ENCODE measurements around the gene ABTB2.
A peak's percentile ranks its signal among the peaks of the same experiment; 100 is the strongest.
"Not testable (repeated sequence)": the region's sequence is repeated elsewhere in the genome, so short reads cannot be mapped to it uniquely, and the experiment has no call there.

The ABTB2 gene

DNA sequence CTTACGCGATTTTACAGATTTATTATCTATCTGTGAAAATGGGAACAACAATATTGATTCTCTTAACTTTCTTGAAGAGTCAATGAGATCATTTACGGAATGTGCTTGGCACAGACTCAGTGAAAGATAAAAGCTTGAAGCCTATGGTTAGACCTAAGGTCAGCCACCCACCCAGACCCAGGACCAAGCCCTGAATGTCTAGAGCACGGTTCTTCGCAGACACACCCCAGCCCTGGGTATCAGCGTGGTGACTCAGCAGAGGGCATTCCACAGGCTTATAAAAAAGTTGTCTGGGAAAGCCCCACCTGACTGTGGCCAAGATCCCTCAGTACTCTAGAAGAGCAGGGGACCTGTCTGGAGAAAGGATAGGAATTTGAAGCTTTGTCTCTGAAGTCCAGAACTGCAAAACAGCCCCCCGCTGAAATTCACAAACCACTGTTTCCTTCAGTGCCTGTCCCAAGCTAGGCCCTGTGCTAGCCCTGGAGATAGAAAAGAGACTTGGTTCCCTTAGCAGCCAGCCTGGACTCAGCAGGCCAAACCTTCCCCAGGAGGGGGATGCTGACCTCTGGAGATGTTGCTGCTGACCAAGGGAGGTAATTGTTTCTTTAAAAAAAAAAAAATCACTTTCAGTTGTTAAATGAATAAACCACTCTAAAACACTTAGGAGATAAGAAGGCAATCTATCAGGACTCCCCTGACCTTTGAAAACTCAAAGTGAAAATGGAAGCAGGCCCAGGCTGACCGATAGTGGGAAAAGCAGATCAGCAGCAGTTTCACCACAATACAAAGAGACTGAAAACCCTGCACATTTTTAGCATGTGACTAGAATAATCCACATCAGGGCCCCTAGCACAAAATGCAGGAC is 114.0 kb downstream of the ABTB2 start:
- FAIRE-seq (peak; percentile 88), DNase-seq (ENCODE audit: low spot score) (peak; percentile 91)

DNA sequence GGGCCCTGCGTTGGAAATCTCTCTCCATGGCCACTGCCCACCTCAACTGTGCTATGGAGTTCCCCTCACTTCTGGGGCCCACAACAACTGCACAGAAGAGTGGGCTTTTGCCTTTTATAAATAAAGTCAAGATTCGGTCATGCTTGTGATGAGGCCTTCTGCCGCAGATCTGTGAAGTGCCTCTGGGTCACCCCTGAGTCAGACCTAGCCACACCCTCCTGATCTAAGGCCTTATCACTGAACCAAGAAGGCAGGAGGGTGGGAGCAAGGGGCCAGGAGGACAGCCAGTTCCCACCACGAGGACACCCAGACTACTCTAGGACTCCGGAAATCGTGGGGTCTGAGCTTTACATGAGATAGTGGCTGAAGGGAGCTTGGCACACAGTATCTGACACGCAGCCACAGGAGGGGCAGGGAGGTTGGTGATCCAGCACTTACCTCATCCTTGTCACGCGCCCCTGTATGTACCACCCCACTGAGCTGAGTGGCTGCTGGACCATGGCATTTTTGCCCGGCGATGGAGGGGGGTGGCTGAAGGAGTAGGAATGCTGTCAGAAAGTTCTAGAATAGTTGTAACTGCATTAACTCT is 115.7 kb downstream of the ABTB2 start:
- FAIRE-seq (peak; percentile 88), DNase-seq (ENCODE audit: low spot score) (peak; percentile 97)

DNA sequence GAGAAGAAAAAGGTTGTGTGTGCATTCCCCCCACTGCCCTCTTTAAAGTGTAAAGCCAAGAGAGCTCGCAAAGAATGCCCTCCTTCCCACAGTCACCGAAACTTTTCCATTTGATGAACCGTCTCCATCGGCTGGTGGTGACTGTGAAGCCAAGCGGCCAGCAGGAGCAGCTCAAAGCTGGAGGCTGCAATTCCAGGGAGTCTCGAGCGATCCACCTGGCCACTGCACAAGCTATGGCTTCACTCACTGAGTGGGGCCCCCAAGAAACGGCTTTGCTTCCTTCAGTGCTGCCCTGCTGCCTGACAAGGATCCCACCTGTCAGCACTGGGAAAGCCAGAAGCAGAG is 117.7 kb downstream of the ABTB2 start:
- no peak for FAIRE-seq
- DNase-seq (ENCODE audit: low spot score): no peak

DNA sequence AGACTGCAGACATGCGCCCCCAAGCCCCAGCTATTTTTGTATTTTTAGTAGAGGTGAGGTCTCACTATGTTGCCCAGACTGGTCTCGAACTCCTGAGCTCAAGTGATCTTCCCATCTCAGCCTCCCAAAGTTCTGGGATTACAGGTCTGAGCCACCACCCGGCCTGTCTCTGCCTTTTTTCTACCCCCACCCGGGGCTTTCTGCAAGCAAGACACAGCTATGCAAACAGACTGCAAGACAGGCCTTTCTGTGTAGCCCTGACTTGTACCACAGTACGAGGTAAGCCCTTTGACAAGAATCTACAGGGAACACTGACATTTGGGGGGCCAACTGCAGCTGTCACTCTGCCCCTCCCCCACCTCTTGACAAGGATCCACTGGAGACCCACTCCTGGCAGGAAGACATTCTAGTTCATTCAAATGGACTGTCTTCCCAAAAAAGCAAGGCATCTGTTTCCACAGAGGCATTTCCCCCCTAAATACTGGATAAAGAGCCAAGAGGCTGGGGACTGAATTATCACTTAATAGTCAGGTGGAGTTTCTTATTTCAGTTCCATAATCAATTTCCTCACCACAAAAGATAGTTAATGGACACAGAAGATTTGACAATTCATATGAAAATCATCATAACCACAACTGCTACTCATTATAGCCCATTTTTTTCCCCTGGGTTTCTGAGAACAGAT is 118.2 kb downstream of the ABTB2 start:
- no peak for DNase-seq (ENCODE audit: low spot score)
- no peak for FAIRE-seq

DNA sequence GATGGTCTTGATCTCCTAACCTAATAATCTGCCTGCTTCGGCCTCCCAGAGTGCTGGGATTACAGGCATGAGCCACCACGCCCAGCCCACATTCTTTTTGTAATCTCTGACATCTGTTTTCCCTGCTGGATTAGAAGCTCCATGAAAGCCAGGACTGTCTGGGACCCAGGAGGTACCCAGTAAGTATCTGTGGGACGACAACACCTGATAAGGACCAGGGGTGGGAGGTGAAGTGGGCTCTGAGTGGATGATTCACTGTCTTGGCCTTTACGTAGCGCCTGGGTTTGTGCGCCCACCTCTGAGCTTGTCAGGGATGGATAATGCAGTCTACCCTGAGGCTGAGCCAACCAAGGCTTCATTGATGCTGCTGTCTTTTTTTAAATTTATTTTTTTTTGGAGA is 118.8 kb downstream of the ABTB2 start:
- DNase-seq (ENCODE audit: low spot score) (peak; percentile 32), FAIRE-seq (no peak)

DNA sequence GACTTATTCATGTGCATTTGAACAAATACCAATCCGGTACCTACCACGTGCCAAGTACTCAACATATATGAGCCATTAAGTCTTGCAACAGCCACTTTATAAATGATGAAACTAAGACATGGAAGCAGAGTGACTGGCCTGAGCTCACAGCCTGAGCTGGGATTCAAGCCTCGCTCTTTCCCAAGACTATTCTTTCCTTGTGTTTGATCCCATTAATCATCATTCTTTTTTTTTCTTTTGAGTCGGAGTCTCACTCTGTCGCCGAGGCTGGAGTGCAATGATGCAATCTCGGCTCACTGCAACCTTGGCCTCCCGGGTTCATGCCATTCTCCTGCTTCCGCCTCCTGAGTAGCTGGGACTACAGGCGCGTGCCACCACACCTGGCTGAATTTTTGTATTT is 119.3 kb downstream of the ABTB2 start:
- FAIRE-seq (no peak), DNase-seq (ENCODE audit: low spot score) (peak; percentile 46)

DNA sequence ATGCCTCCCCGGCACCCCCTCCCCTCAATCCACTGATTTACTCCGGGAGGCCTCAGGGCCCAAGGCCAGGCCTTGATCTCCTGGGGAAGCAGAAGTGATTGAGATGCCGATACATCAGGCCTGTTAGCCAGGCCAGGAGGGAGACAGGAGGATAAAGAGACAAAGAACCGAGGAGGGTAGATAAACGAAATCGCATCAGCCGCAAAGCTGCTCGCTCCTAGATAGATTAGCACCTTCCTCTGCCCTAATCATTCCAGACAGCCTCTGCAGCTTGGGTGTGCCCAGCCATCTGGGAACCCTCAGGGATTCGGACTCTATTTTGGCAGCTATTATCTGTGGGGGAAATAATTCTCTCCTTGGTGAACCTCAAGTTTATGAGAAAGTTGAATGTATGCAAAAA is 121.2 kb downstream of the ABTB2 start:
- FAIRE-seq: no peak
- no peak for DNase-seq (ENCODE audit: low spot score)

DNA sequence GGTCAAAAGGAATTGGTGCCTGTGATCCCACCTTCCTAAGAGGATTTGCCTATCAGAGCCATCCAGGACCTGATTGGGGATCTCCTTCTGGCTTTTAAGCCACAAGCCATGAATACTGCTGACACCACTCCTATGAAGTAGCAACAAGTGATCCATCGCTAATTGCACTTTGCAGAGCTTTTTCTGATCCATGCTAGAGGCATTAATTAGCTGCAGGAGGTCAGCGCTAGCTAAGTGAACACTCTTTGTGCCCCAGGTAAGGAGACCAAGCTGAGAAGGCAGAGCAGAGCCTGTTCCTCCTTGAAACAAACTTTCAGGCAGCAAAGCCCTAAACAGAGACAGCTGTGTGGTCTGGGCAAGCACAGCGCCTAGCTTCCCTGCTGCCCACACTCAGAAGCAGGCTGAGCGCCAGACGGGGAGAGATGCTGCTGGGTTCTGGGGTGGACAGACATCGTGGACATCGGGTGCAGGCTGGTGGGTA is 122.2 kb downstream of the ABTB2 start:
- FAIRE-seq (no peak), DNase-seq (ENCODE audit: low spot score) (no peak)

DNA sequence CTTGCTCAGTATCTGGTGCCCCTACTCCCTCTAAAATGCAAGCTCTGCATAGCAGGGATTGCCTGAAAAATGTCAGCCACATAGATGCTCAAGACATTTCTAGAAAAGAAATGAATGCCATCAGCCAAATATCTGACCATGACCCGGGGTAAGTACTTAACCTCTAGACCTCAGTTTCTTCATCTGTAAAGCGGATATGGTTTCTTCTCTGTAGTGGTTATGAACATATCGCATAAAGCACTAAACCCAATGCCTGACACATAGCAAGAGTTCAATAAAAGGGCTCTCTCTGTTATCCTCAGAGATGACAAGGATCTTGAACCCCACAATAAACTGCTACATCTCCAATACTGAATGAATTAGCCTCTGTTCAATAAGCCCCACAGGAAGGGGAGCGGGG is 122.6 kb downstream of the ABTB2 start:
- DNase-seq (ENCODE audit: low spot score): no peak
- FAIRE-seq: no peak

DNA sequence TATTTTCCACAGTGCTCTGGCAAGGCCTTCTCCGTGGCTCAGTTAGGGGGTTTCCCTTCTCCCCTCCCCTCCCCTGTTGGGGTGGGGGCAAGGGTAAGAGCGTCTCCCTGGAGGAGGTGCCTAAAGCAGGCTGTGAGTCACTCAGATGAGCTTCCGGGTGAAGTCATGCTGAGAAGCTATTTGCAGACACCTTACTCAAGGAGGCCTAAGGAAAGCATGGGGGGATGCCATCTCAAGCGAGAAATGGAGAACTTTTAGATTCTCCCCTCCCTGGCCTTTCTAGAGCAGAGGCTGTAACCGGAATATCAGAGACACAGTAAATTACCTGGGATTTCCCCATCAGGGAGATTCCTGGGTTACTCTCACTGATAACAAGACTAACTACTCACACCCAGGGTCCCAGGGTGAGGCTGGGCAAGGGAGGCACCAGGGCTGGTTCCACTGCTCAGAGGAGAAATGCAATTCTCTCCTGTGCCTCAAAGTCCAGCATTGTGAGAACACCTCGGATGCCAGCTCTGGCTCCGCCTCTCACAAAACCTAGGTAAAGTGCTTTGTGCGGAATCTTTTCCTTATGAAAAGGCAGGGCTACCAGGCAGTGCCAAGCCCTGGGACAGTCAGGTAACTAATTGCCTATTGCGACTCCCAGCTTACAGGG is 123.6 kb downstream of the ABTB2 start:
- DNase-seq (ENCODE audit: low spot score) (peak; percentile 85), FAIRE-seq (peak; percentile 65)

DNA sequence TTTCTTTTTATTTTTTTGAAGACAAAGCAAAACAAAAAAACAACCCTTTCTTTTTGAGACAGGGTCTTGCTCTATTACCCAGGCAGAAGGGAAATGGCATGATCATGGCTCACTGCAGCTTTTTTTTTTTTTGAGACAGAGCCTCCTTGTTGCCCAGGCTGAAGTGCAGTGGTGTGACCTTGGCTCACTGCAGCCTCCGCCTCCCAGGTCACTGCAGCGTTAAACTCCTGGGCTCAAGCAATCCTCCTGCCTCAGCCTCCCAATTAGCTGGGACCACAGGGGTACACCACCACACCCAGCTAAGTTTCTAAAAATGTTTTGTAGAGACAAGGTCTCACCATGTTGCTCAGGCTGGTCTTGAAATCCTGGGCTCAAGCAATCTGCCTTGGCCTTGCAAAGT is 124.6 kb downstream of the ABTB2 start:
- FAIRE-seq (no peak), DNase-seq (ENCODE audit: low spot score) (no peak)

DNA sequence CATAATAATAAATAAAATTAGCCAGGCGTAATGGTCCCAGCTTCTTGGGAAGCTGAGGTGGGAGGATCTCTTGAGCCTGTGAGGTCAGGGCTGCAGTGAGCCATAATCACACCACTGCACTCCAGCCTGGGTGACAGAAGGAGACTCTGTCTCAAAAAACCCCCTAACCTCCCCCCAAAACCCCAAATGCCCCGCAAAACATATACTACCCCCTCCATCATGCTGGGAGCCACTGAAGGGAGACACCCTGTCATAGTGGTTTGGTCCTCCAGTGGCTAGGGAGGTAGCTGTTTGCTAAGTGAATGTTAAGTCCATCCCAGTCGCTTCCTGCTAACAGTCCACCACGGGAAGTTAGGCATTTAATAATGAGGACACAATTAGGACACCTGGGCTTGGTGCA is 125.0 kb downstream of the ABTB2 start:
- DNase-seq (ENCODE audit: low spot score): no peak
- no peak for FAIRE-seq

DNA sequence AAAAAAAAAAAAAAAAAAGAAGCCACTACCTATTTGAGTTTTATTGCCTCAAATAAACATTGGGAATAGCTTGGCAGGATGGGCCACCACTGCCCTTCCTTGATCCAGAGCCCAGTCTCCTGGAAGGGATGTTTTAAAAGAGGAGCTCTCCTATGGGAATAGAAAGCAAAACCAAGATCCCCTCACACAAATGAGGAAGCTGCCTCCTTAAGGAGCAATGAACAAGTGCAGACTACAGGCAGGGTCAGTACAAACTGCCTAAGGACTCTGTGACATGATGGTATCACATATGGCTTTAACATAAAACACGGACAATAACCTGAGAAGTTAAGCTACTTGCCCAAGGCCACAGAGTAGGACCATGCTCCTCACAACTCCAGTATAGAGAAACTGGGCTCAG is 131.6 kb downstream of the ABTB2 start:
- no peak for DNase-seq (ENCODE audit: low spot score)
- no peak for FAIRE-seq

DNA sequence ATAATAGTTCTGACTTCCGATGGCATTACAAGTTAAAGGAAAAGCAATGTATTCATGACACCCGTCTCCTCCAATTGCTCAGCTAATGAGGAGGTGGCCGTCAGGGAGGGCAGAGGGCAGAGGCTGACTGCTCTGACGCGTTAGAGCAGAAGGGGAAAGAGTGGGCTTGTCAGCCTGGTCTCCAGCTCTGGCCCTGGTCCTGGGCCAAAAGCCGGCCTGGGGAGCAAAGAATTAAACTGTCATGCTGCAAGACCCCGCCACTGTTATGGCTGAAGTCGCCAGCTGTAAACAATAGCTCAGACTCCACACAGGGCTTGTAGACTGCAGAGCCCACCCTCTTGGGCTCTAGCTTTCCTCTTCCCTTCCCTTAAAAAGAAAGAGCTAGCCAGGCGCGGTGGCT is 132.7 kb downstream of the ABTB2 start:
- FAIRE-seq: no peak

DNA sequence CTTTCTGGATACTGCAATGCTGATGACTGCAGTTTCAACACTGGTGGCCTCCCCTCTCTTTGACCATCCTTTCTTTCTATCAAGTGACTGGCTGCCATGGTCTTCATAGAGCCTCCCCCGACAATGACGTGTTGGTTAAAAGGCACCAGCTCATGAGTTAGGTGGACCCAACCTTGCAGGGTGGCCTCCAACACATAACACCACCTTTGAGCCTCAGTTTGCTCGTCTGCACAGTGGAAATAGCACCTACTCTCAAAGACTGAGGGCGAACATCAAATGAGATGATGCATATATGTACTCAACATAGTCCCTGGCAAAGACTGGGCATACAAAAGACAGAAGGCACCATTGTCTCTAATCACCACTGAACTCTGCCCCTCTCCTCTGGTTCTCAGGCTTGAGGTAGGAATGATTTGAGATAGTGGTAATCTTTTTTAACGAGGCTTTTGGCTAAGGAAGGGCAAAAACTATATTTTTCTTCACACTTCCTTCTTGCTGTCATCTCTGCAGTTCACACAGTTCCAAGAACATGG is 133.3 kb downstream of the ABTB2 start:
- FAIRE-seq (no peak), DNase-seq (ENCODE audit: low spot score) (no peak)

More for the DNA sequence above, 132.7 kb downstream of the ABTB2 start:
- no peak for DNase-seq (ENCODE audit: low spot score)

DNA sequence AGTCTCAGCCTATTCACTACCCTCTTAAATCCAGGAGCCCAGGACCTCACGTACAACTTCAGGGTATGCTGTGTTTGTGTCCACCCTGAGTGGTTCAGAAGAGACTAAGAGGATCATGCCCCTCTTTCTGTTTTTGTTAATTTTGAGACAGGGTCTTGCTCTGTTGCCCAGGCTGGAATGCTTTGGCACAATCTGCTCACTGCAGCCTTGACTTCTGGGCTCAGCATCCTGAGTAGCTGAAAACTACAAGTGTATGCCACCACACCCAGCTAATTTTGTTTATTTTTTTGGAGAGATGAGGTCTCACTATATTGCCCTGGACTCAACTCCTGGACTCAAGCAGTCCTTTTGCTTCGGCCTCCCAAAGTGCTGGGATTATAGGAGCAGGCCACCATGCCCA is 133.9 kb downstream of the ABTB2 start:
- FAIRE-seq: no peak

DNA sequence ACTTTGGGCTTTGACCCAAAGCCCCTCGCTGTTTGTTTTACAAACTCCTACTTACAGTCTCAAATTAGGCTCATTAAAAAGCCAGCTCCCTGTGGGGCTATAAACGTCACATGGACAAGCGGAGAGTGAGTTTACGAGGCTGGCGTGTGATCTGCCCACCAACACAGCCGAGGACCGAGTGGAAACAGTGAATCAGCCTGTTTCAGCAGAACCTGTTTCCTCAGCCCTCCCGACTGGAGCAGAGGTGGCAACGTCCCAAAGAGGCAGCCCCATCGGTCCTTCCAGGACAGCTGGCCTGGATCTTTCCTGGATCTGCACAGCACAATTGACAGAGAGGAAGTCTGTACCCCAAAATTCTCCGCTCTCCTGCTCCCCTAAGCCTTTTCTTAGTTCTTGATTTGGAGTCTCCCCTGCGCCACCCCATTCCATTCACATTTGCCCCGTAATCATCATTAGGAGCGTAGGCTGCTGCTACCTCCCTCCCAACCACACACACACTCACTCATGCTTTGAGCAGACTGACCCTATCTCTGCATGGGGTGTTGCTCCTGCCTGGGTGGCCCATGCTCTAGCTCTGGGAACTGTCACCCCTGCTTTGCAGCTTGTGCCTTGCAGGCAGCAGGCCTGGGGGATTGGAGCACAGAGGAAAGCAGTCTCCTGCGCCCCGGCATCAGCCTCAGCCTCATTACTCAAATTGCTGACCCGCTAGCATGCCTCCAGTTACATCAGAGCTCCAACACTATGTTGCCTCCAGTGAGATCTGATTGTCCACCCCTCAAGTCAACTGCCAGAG is 134.6 kb downstream of the ABTB2 start:
- DNase-seq (ENCODE audit: low spot score) (no peak), FAIRE-seq (no peak)

More for the DNA sequence above, 133.9 kb downstream of the ABTB2 start:
- DNase-seq (ENCODE audit: low spot score): no peak

DNA sequence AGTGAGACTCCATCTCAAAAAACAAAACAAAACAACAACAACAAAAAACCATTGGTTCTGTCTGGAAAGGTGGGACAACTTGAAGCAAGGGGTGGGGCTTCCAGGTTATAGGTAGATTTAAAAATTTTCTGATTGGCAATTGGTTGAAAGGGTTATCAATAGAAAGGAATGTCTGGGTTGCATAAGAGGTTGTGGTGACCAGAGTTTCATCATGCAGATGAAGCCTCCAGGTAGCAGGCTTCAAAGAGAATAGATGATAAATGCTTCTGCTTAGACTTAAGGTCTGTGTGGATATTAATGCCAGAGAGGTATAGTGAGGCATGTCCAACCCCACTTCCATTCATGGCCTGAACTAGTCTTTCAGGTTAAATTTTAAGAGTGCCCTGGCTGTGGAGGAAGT is 135.8 kb downstream of the ABTB2 start:
- no peak for FAIRE-seq

DNA sequence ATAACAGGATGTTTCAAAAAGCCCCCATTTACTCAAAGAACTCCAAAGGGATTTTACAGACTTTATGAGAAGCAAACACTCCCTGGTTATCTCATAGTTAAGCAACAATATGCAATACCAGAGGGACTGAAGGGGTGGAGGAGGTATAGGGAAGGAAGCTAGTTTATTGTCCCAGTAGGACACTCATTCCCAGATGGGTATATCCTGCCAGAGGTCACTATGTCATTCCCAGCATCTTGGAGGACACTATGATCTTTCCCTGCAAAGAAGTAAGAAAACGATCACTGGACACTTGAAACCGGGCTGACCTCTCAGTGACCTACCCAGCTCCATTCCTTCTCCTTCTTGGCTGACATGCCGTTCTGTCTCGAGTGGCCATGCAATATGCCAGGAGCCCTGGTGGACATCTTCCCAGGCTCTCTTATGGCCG is 137.9 kb downstream of the ABTB2 start:
- FAIRE-seq (no peak), DNase-seq (ENCODE audit: low spot score) (no peak)

More for the DNA sequence above, 135.8 kb downstream of the ABTB2 start:
- DNase-seq (ENCODE audit: low spot score): no peak

DNA sequence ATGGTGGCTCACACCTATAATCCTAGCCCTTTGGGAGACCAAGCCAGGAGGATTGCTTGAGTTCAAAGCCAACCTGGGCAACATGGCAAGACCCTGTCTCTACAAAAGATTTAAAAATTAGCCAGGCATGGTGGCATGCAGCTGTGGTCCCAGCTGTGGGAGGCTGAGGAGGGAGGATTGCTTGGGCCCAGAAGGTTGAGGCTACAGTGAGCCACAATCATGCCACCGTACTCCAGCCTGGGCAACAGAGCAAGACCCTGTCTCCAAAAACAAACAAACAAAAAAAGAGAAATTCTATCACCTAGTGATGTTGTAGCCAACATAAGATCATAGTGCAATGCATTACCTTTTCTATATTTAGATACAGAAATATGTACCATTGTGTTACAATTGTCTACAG is 138.5 kb downstream of the ABTB2 start:
- FAIRE-seq: no peak
- no peak for DNase-seq (ENCODE audit: low spot score)

DNA sequence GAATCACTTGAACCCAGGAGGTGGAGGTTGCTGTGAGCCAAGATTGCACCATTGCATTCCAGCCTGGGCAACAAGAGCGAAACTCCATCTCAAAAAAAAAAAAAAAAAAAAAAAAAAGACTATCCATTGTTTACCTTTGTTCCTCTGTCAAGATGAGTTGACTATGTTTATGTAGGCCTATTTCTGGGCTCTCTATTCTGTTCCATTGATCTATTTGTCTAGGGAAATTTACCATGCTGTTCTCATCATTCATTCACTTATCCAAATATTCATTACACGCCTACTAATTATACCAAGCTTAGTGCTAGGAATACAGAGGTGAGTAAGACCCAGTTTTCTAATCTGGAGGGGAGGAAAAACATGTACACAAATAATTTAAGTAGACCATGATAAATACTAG is 139.1 kb downstream of the ABTB2 start:
- FAIRE-seq: not testable (repeated sequence)

More for the DNA sequence above, 139.1 kb downstream of the ABTB2 start:
- DNase-seq (ENCODE audit: low spot score): not testable (repeated sequence)
